HG03520 (cell line): ENCODE measurements around the gene SETD5.

Experiments
- ATAC-seq: cut with Tn5 transposase; IDR thresholded peaks from one replicate; pipeline ENCODE4 v1.9.1; 2021; ENCODE audit warnings: mild to moderate bottlenecking, moderate library complexity; ENCODE audit not compliant: unreplicated experiment

The SETD5 gene

DNA sequence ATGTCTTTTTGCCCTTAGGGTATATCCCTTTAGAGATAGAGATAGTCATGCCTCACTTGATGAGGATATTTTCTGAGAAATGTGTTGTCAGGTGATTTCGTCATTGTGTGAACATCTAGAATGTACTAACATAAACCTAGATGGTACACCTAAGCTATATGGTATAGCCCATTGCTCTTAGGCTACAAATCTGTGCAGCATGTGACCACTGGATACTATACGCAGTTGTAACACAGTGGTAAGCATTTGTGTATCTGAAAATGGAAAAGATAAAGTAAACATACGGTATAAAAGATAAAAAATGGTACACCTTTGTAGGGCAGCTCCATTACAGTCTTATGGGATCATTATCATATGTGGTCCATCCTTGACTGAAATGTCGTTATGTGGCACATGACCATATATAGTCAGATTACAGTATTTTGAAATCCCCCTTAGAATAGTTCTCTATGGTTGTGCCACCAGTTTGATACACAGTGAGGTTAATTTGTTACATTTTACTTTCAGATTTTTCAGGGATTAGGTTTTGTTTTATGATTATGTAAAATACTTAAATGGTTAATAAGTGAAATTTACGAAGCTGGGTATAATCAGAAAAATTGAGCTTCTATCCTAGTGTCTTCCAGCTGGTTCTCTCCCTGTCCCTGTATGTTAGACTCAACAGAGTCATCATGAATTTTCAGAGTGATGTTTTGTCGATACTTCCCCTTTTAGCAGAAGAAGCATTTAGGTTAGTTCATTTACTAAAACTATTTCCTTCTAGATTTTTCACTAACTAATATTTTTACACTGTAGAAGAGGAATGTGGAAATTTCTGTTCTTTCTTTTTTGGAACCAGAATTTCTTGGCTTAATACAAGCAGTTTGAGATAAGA lies 12.8 kb downstream of the SETD5 start:
- ATAC-seq, result no peak

DNA sequence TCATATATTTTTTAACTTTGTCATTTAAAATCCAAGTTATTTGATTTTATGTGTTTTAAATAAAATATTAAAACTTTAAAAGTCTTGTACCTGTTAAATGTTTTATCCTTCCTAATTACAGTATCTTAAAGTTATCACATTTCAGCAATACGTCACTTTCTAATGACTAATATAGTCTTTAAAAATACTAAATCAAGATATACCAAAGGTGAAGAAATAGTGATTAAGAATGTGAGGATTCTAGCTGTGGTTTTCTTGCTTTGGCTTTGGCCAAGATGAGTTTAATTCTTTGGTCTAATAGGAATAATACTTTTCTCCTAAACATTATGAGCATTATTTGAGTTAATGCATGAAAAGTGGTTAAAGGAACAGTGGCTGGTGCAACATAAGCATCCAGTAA lies 13.9 kb downstream of the SETD5 start:
- no peak for ATAC-seq

DNA sequence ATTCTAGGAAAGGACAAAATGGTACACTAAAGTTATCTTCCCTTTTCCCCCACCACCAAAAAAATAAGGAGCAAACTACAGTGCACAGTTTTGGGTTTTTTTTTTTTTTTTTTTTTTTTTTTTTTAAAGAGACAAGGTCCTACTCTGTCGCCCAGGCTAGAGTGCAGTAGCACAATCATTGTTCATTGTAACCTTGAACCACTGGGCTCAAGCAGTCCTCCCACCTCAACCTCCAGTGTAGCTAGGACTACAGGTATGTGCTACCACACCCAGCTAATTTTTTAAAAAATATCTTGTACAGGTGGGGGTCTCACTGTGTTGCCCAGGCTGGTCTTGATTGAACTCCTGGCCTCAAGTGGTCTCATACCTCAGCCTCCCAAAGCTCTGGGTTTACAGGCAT lies 14.9 kb downstream of the SETD5 start:
- no peak for ATAC-seq

DNA sequence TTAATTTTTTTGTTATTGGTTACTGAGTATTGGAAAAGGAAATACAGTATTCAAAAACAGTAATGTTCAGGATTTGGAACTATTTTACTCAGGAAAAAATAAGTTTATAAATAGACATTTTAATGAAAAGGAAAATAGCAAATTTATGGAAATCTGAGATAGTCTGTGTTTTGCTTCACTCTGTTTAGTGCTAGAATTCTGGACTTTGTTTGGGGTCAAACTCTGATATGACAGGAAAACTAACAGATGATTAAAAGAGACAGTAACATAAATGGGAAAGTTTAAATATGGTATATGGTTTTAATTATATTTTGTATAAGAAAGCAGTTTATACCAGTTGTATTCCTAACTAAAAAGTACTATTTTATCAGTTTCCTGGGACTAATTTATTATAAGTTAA lies 17.4 kb downstream of the SETD5 start:
- no peak for ATAC-seq

DNA sequence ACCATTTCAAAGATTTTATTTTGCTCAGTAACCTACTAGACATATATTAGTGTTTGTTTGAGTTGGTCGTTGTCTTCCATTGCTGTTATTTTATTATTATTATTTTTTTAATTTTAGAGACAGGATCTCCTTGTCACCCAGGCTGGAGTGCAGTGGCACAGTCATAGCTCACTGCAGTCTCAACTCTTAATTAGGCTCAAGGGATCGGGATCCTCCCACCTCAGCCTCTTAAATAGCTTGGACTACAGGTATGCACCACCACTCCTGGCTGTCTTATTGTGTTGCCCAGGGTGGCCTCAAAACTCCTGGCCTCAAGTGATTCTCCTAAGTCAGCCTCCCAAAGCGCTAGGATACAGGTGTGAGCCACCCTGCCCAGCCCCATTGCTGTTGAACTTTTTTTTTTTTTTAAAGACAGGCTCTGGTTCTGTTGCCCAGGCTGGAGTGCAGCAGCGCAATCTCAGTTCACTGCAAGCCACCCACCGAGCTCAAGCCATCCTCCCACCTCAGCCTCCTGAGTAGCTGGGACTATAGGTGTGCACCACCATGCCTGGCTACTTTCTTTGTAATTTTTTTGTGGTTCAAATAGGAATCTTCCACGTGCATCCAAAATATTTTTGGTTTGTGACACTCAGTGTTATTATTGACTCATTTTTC lies 18.2 kb downstream of the SETD5 start:
- no peak for ATAC-seq

DNA sequence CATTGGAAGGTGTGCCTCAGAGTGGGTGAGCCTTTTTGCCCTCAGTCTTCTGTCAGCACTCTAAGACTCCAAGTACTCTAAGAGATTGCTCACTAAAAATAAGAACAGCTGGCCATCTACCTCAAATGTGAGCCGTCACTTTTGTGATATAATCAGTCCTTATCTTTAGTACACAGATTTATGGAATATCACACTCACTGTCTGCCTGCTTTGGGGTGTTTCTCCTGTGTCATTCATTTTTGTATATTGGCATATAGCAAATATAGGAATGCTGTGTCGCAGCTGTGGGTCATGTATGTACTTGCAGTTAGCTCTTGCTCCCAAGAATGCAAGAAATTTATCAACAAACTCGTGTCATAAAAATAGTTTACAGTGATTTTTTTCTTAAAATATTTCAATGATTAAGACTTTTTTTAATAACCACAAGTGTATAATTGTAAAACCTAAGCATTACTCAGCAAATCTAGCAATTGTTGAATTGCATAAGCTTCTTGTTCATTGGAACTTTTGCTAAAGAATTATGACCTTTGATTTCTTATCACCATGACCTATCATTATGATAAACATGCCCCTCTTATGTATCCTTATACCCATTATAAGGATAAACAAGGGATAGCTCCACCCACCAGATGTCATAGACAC lies 18.8 kb downstream of the SETD5 start:
- no peak for ATAC-seq

DNA sequence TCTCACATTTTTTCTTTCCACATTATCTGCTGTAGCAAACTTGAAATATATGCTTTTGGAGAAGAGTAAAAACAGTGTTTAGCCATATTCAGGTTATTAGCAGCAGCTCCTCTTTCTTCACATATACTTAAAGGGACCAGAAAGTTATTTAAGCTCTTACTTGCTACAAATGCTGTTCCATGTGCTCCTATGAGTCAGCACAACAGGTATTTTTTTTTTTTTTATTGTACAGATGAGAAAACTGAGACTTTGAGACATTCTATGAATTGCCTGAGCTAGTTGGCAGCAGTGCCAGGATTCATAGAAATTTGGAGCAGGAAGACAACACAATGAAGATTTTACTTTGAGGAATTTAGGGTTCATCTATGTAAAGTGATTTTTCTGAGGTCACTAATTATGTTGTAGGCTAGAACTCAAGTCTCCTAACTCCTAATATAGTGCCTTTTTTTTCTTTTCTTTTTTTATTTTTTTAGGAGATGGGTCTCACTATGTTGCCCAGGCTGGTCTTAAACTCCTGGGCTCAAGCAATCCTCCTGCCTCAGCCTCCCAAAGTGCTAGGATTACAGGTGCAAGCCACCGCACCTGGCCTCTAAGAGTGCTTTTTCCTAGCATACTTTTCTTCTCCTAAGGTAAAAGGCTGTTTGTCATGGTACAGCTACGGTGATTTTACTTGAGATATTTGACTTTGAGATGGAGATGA lies 23.6 kb downstream of the SETD5 start:
- ATAC-seq, result no peak

DNA sequence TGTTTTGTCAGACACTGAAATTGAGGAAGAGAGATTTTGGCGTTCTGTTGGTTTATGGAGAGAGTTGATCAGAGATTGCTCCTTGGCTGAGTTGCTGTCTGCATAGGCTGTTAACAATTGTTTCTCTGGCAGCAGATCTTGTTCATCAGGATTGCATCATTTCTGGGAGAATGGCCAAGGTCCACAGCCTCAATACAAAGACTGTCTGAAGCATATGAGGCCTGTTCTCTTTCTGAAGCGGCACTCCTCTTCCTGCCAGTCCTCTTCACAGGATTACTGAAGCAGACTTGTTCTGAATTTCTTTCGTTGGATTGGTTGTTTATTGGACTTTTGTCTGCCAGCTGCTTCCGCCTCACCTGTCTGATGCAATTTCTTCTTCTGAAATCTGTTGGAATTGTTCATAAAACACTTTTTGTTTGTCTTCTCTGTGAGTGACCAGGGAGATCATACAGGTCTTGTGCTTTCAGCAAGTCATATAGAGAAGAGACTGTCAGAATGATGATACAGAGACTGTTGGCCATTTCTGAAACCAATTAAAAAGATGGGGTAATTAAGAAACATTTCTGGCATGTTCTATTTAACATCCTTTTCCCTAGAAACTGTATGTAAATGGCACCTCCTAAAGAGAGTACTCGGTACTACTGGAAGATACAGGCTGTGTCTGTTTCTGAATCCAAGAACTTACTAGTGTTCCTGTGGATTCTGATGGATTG lies 25.5 kb downstream of the SETD5 start:
- no peak for ATAC-seq

DNA sequence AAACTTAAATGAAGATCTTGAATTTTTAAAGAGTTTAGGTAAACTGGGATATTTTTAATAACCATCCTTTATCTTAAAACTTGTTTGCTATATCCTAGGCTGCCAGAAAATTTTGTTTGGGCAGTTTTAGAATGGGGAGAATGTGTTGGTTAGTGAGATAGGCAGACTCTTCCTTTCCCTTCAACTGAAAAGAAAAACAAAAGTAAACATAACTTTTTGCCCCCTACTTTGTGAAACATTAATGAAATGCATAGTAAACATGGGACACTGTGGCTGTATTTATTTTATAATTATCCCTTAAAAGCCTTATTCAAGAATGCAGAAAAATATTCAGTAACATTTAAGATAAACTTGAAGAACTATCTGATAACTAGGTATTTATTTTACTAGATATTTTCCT lies 31.0 kb downstream of the SETD5 start:
- ATAC-seq, result no peak

DNA sequence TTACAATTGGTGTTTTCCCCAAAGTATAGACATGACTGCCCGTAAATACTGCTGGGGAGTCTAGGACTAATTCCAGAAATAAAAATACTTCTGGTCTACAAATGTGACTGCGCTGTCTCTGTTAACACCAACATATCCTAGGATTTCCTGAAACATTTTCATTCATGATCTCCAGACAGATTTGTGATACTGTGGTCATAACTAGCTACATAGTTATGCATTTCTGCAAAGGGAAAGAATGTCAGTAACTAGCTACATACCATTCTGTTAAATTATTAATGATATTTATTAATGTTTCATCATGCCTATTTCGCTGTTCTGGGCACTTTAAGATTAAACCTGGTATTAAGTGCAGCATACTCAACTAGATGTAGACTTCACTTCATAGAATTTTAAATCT lies 33.3 kb downstream of the SETD5 start:
- no peak for ATAC-seq

DNA sequence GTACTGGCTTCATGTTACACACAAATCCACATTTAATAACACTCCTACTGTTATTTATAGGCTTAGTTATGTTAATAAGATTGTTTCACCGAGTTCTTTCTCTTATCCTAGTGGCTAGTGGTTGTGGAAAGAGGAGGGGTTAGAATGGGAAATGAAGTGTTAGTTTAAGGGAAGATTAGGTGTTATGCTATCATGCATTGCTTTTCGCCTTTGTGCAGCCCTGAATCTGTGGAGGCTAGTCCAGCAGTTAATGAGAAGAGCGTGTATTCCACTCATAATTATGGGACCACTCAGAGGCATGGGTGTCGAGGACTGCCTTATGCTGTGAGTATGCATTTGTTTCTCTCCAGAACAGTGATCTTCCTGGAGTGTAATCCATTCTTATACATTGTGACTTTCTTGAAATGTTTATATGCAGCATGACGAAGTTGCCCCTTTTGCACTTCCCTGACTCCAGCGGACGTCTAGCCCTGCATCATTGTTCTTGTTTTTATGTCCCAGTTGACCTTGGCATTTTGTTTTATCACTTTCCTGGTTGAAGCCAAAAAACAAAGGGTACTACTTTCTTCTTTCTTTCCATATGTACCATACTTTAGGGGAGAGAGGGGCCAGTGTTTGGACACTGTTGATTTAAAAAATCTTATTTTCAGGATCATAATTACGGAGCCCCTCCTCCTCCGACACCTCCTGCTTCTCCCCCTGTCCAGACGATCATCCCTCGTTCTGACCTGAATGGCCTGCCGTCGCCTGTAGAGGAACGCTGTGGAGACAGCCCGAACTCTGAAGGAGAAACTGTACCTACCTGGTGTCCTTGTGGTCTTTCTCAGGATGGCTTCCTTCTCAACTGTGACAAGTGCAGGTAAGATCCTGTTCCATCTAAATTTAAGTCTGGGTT lies 36.5 kb downstream of the SETD5 start:
- no peak for ATAC-seq

DNA sequence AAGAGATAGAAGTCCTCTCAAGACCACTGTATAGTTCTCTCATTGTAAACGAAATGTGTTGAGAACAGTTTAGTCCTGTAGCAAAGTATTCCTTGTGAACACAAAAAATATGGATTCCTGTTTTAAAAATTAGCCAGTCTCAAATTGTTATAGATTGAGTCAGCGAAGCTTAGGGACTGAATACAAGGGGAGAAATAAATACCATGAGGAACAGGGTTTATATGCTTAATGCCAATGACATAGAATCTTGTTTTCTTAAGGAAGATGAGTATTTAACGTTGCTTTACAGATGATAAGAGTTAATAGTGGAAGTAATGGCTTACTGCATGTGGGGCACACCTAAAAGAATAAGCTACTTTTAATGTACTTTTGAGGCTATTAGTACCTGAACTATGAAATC lies 37.9 kb downstream of the SETD5 start:
- no peak for ATAC-seq

DNA sequence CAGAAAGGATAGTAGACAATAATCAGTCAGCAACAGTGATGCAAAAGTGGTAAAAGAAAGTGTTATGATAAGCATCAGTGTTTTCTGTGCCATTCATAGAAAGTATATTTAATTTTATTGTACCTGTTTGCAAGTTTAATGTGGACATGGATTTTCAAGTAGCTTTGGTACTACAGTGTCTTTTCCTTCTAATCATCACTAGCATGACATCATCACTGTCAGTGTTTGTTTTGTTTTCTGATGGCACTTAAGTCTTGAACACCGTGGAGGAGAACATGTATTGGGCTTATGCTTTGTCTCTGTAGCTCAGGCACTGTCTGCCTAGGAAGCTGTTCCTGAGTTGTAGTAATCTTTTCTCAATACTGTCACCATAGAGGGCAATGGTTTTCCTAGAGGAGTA lies 41.9 kb downstream of the SETD5 start:
- ATAC-seq, result no peak

DNA sequence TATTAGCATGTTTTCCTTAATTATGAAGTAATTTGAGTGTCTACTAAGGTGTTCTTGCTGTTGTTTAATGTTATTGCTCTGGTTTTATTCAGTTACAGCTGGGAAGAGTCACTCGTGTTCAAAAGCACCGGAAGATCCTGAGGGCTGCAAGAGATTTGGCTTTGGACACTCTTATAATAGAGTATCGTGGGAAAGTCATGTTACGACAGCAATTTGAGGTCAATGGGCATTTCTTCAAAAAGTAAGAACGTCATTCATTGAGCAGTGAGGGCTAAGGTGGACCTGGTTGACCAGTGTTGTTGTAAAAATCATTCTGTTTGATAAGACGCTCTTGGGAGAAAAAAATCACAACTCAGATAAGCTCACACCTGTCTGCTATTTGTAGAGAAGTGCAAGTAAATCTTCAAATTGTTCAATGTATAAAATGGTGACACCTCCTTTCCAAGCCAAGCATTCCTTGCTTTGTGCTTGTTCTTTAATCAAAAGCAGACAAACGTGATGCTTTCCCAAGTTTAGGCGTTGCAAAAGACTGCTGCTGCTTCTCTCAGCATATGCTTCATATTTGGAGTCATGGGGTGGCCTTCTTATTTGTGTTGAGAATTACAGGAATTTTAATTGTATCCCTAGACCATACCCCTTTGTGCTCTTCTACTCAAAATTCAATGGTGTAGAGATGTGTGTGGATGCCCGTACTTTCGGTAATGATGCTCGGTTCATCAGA lies 44.2 kb downstream of the SETD5 start:
- no peak for ATAC-seq

DNA sequence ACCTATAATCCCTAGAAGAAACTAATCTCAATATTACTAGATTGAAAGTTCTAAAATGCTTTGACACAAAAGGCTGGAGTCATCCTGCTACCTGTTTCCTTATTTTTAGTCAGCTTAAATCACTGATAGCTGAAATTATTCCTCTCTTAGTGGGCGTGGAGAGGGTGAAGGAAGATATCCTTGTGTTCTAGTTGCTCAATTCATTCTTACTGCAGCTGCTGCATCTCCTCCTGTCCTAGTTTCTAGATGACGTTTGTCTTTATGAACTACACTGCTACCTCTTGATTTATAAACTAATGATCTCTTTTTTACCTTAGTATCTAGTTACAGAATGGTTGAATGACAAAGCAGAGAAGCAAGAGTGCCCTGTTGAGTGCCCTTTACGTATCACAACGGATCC lies 50.7 kb downstream of the SETD5 start:
- no peak for ATAC-seq

DNA sequence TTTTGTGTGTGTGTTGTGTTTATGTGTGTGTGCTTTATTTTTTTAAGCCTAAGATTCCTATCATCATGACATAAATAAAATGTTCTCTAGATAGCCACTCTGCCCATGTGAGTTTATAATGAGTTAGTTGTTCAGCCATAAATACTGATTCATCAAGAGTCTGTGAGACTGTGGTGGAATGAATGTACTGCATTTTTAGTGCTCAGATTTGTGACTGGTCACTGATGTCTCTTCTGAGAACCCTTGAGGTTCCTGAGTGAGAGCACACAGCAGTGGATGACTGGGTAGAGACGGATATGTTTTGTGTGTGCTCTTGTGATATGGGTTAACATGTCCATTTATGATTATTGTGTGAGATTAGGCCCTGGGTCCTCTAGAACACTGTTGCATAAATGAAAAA lies 51.2 kb downstream of the SETD5 start:
- ATAC-seq, result no peak

DNA sequence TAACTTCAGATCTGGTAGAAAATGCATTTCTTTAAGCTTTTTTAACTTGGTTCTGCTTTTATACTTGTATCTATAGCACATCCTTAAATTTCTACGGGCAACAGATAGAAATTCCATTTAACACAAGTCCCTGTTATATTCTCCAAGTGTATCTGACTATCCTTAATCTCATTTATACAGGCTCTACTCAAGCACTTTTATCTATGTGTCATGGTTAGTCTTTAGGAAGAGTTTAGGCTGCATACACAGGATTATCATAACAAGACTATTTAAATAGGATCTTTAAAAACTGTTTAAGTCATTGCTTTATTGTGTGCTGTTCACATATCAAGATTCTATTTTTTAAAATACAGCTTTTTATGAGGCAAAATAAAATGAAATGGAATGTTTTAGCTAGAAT lies 52.7 kb downstream of the SETD5 start:
- ATAC-seq, result no peak

DNA sequence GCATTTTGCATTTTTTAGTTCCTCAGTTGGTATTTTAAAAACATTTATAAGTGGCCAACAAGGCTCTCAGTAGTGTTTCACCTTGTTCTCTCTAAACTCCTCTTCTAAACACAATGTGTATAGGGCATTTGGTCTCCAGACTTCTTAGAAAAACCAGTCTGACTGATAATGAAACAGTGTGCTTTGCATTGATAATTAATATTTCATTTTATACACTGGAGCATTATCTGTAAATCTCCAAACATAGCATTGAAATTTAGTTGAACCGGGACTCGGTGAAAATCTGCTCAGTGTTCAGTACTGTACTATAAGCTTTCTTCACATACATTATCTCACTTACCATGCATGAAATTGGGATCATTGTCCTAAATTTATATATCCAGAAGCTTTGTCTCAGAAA lies 53.6 kb downstream of the SETD5 start:
- ATAC-seq, result no peak

DNA sequence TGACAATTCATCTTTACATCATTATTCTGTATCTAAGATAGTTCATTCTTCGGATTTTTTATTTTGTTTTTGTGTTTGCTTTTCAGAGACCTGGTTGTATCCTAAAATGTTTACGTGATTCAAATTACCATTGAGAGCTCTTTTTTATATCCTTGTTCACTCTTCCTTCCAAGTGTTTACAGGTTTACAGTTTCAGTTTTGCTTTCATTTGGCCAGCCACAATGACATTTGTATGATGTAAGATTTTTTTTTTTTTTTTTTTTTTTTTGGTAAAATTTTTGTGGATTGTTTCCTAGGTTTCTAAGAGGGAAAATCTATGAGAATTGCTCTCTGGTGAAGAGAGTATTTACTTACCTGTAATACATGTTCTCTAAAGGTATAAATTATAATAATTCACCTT lies 55.0 kb downstream of the SETD5 start:
- ATAC-seq, result no peak
